Activated CD4-positive, alpha-beta T cell treated with anti-CD3 and anti-CD28 coated beads, Interleukin-10, Interleukin-2, amounts not matched to agents 100 ng/mL and 50 ng/mL, durations not matched to agents 16 hours and 8 hours (primary cell): ENCODE measurements around the gene CCDC88B.

ENCODE experiments used
- DNase-seq: peaks from one replicate; pipeline ENCODE4 v3.0.0-alpha.2; 2020

The CCDC88B gene

GRCh38 chr11:64343767-64344559, 4.0 kb downstream of the CCDC88B start:
- DNase-seq = no peak

DNA sequence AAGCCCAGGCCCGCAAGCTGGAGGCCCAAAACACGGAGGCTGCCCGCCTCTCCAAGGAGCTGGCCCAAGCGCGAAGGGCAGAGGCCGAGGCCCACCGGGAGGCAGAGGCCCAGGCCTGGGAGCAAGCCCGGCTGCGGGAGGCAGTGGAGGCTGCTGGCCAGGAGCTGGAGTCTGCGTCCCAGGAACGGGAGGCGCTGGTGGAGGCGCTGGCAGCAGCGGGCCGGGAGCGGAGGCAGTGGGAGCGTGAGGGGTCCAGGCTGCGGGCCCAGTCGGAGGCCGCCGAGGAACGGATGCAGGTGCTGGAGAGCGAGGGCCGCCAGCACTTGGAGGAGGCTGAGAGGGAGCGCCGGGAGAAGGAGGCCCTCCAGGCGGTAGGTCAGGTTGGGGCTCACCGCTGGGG, 4.8 kb downstream of the CCDC88B start:
- no peak for DNase-seq

- no peak for DNase-seq
These were observed 7.3 kb downstream of the CCDC88B start for GRCh38 chr11:64347193-64347867.

GRCh38 chr11:64348383-64349024, 8.5 kb downstream of the CCDC88B start:
- no peak for DNase-seq

DNA sequence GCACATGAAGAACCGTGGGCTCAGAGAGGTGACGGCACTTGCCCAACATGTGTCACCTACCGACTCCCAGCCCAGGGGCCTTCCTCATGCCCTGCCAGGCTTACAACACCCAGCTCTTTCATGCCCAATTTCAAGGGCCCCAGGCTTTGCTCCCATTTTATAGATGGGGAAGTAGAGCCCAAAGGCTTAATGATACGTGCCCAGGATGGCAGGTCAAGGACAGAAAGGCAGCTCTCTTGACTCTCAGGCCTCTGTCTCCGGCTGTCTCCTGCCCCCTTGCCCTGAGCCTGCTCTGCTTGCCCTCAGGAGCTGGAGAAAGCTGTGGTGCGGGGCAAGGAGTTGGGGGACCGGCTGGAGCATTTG, 9.0 kb downstream of the CCDC88B start:
- DNase-seq = no peak

DNA sequence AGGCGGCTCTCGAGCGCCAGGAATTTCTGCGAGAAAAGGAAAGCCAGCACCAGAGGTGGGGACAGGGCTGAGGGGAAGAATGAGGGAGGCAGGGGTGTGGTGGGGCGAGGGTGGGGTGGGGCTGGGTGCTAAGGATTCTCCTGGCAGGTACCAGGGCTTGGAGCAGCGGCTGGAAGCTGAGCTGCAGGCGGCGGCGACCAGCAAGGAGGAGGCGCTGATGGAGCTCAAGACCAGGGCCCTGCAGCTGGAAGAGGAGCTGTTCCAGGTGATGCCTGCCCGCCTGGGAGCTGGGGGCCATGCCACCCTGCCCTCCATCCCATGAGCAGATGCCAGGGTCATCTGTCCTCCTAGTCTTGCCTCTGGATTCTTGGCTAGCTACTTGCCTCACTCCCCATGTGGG, 9.4 kb downstream of the CCDC88B start:
- DNase-seq = no peak

DNA sequence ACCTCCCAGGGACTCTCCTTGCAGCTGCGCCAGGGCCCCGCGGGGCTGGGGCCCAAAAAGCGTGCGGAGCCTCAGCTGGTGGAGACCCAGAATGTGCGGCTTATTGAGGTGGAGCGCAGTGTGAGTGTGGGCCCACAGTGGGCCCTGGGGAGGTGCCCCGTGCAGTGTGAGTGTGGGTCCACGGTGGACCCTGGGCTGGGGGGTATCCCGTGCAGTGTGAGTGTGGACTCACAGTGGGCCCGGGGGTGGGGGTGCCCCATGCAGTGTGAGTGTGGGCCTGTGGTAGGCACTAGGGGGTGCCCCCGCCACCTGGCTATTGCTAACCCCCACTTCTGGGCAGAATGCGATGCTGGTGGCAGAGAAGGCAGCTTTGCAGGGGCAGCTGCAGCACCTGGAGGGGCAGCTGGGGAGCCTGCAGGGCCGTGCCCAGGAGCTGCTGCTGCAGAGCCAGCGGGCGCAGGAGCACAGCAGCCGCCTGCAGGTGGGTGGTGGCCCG, 11.2 kb downstream of the CCDC88B start:
- no peak for DNase-seq

- DNase-seq = no peak
These were observed 12.3 kb downstream of the CCDC88B start for GRCh38 chr11:64352099-64352994.

- no peak for DNase-seq
These were observed 13.2 kb downstream of the CCDC88B start for GRCh38 chr11:64352995-64353714.

- DNase-seq = no peak
These were observed 13.9 kb downstream of the CCDC88B start for GRCh38 chr11:64353715-64354506.

DNA sequence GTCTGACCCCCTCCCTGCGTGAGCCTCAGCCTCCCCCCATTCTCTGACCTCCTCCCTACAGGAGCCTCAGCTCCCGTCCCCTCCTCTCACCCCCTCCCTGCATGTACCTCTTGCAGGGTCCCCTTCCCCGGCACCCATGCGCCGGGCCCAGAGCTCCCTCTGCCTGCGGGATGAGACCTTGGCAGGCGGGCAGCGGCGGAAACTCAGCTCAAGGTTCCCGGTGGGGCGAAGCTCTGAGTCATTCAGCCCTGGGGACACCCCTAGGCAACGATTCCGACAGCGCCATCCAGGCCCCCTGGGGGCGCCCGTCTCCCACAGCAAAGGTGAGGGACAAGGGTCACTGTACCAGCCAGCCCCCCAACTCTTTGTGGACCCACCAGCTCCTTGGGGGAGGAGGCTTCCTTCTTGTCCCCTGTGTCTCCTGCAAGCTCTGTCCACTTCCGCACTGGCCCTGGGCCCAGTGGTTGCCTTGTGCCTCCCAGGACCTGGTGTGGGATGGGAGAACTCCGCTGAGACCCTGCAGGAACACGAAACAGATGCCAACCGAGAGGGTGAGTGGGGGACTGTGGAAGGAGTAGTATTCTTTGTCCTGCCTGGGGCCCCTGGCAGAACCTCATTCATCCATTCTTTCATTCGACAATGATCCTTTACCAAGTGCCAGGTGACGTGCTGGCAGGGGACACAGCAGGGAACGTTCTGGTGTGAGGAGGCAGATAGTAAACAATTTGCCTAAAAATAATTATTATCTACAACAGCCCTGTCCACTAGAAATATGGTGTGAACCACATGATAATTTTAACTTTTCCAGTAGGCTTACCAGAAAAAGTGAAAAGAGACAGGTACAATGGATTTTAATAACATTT, 15.3 kb downstream of the CCDC88B start:
- peak; percentile 43 for DNase-seq

- DNase-seq = peak; percentile 56
These were observed 16.8 kb downstream of the CCDC88B start for GRCh38 chr11:64356498-64357411.

DNA sequence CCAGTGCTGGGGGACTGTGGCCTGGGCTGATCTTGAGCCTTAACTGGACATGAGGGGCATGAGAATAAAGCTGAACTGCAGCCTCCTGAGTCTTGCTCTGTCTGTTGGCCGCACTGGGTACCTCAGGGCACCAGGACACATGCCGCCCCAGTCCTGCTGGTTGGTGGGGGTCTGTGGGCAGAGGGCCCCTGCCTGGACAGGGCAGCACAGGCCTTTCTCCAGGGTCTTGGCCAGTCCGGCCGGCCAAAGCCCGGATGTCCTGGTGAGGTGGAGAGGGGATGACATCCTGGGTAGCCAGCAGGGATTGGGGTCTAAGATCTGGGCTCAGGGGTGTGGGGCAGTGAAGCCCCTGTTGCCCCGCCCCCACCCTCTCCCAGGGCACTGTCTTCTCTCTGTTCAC, 17.4 kb downstream of the CCDC88B start:
- no peak for DNase-seq

DNA sequence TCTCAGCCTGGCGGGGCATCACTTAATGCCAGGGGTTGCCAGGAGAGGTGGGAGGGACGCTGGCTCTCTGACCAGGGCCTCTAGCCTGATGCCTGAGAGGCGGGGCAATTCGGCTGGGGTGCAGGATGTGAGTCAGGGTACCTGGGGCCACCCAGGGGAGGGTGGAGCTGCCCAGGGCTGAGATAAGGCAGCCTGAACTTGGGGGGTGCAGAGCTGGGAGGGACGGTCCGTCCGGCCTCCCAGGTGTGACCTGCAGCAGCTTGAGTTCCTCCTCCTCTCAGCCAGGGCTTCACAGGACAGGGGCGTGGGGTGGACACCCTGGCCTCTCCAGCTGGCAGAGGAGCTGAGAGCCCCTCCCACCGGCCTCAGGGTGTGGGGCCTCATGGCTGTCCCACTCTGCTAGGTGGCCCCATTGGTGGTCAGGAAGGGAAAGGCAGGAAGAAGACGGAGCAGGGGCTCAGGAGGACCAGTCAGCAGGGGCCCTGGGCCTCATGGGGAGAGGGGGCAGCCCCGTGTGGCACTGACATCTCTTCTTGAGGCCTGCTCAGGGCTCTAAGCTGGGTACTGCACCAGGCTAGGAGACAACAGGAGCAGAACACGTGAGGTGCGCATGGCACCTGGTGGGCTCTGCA, 18.0 kb downstream of the CCDC88B start:
- DNase-seq = peak; percentile 70

DNA sequence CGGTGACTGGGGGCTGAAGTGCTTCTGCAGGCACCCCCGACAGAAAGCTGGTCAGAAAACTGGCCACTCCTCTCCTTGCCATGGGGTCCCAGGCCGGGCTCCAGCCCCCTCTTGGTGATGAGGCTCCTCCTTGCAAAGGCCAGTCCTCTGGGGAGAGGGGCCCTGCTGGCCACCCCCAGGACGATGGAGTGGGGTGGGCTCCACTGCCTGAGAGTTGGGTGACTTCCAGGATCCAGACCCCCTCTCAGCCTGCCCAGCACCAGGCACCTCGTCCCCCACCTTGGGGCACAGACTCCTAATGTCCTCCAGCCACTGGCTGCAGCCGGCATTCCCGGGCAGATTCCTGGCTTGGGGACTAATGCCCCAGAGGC, 18.5 kb downstream of the CCDC88B start:
- DNase-seq = no peak

GRCh38 chr11:64358907-64359711, 19.1 kb downstream of the CCDC88B start, which contains the start of gene RPS6KA4:
Gene RPS6KA4, plus strand, starts transcription at chr11:64359162. Its CDS starts 74 bp downstream, at chr11:64359236.
- peak; percentile 67 for DNase-seq

- DNase-seq = peak; percentile 36
These were observed 19.9 kb downstream of the CCDC88B start for GRCh38 chr11:64359712-64360445.
